HepG2 (cell line): ENCODE data around the gene GDPGP1.

Experiments used
- ZSCAN12 ChIP-seq: sonication (generic); formaldehyde crosslinking; IDR thresholded peaks from 2 replicates; pipeline ENCODE4 v1.9.0; 2021; ENCODE audit warnings: mild to moderate bottlenecking, missing genetic modification reagents
- TF ChIP-seq, protein P1 (sequence below): IDR thresholded peaks from 2 replicates; pipeline ENCODE4 v1.6.1; 2016; ENCODE audit warnings: low read depth, control low read depth

- TF ChIP-seq ZSCAN12 (CRISPR knock-in tag): no peak
- TF ChIP-seq, protein P1, sequence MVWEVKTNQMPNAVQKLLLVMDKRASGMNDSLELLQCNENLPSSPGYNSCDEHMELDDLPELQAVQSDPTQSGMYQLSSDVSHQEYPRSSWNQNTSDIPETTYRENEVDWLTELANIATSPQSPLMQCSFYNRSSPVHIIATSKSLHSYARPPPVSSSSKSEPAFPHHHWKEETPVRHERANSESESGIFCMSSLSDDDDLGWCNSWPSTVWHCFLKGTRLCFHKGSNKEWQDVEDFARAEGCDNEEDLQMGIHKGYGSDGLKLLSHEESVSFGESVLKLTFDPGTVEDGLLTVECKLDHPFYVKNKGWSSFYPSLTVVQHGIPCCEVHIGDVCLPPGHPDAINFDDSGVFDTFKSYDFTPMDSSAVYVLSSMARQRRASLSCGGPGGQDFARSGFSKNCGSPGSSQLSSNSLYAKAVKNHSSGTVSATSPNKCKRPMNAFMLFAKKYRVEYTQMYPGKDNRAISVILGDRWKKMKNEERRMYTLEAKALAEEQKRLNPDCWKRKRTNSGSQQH: no peak
These were observed 7.6 kb downstream of the GDPGP1 start for GRCh38 chr15:90241343-90242192.
